Measurements from ENCODE around the gene SLCO2B1.

The SLCO2B1 gene

DNA sequence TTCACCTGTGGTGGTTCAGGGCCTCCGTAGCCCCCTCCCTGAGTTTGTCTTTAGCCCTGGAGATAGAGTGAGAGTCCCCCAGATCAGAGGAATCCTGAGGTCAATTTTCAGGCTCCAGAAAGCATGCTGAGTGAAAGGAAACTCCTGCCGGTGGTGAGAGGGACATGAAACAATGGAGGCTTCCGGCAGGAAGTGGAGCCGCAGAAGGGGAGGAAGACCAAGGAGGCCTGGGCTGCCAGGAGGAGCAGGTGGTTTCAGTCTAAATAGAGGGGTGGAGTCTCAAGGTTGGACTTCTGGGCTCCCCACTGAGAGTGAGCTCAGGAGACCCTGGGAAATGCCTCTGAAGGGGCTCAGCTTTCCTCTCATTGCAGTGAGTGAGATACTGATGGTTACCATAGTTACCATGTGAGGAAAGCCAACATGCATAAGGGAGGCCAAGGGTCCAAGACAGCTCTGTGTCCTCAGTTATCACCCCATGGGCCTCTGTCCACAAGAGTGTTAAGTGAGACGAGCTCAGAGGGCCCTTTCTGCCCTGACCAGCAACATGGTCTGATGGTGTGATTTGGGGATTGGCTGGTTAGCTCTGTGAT, 10.7 kb downstream of the SLCO2B1 start:
- no peak for DNase-seq (ENCODE audit: insufficient read length, low spot score)
- FAIRE-seq = no peak

DNA sequence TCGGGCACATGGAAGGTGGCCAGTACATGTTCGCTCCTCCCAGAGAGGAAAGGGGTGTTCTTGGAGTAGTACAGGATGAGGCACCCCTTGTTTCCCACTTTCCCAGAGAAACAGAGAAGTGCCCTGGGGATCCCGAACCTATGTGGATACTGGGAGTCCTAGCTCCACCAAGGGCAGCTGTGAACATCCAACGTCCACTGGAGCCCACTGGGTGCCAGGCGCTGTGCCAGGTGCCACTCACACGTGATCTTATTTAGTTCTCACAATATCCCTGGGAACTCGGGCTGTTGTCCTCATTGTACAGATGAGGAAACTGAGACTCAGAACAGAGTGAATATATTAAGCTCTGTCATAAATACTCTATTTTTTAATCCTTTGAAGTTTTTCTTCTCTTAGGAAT, 12.0 kb downstream of the SLCO2B1 start:
- no peak for FAIRE-seq
- no peak for DNase-seq (ENCODE audit: insufficient read length, low spot score)

DNA sequence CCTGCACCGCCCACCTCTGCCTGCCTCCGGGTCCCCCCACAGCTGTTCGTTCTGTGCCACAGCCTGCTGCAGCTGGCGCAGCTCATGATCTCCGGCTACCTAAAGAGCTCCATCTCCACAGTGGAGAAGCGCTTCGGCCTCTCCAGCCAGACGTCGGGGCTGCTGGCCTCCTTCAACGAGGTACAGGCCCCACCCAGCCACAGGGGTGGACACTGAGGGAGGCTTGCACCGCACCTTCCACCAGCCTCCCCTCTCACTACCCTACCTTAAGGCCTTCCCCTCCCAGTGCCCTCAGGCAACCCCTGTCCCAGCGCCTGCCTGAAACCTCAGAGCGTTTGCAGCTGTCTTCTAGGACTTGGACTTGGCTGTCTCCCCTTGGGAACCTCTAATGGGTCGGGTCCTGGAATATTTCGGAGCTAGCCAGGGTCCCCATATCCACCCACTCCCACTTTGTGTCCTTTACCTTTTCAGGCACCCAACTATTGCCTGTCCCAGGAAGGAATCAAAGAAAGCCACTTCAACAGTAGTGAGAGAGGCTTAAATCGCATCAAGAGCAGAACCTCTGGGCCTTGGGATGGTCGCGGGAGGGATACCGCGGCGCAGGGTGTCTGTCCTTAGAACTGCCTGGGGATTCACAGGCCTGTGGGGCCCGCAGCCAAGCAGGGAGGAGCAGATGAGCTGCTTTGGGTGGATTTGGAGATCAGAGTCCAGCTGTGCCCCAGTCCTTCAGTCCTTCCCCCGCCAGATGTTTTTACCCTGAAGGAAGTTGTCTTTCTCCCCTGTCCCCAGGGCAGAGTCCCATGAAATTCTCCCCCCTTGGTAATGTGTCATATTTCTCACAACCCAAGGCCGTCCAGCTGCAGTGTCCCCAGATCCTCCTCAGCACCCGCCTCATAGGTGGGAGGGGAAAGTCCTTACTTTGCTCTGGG, 13.3 kb downstream of the SLCO2B1 start:
- FAIRE-seq = no peak
- DNase-seq (ENCODE audit: insufficient read length, low spot score) = no peak

DNA sequence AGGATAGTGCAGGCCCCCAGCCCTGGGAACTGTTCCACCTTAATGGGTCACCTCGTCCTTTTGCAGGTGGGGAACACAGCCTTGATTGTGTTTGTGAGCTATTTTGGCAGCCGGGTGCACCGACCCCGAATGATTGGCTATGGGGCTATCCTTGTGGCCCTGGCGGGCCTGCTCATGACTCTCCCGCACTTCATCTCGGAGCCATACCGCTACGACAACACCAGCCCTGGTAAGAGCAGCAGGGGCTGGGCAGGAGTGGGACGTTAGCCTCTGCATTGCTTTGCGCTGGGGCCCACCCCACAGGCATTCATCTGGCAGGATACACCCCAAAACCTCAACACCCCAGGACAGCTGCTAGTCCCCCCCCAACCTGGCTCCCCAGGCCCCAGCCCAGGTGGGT, 14.8 kb downstream of the SLCO2B1 start:
- DNase-seq (ENCODE audit: insufficient read length, low spot score) (no peak), FAIRE-seq (no peak)

DNA sequence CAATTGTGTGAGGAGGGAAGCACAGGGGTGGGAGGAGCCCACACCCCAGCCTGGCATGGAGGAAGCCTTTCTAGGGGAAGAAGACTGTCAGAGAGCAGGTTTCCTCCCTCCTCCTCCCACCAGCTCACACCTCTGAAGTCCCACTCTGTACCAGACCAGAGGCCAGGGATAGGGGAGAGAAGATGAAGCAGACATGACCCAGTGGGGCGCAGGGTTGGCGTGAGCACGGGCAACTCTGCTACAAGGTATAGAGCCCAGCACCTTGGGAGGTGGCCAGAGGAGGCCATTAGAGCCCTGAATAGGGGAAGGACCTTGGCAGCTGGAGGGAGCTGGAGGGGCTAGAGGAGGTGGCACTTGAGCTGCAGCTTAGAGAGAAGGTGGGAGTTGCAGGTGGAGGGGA, 15.9 kb downstream of the SLCO2B1 start:
- FAIRE-seq = no peak
- DNase-seq (ENCODE audit: insufficient read length, low spot score) = no peak

DNA sequence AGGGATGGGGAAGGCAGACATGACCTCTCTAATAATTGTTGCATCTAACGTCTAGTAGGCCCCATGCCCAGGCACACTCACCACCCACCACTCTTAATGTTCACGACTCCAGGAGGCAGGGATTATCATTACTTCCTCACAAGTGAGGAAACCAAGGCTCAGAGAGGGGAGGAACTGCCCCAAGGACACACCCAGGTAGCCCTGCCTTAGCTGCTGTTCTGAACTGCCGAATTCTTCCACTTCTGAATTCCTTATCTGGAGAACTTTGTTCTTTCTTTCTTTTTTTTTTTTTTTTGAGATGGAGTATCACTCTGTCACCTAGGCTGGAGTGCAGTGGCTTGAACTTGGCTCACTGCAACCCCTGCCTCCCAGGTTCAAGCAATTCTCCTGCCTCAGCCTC, 16.7 kb downstream of the SLCO2B1 start:
- FAIRE-seq = no peak

DNA sequence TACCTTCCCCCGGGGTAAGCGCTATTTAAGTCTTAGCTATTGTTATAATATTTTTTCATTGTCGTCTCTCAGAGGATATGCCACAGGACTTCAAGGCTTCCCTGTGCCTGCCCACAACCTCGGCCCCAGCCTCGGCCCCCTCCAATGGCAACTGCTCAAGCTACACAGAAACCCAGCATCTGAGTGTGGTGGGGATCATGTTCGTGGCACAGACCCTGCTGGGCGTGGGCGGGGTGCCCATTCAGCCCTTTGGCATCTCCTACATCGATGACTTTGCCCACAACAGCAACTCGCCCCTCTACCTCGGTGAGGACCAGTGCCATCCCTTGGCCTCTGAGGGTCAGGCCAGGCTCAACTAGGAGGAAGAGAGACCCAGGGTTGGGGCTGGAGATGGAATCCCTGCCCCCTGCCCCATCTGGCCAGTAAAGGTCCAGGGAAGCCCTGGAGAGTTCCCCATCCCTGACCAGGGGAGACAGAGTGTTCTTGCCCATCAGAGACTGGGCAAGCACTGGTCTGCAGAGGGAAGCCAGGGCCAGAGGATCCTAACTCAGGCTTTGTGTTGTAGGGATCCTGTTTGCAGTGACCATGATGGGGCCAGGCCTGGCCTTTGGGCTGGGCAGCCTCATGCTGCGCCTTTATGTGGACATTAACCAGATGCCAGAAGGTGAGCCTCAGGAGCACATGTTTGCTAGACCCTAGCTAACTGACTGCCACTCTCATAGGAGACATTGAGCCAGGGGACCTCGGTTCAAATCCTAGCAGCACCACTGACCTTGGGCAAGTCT, 18.4 kb downstream of the SLCO2B1 start:
- FAIRE-seq = peak; percentile 49
- DNase-seq (ENCODE audit: insufficient read length, low spot score) = no peak

More for the DNA sequence above, 16.7 kb downstream of the SLCO2B1 start:
- no peak for DNase-seq (ENCODE audit: insufficient read length, low spot score)

DNA sequence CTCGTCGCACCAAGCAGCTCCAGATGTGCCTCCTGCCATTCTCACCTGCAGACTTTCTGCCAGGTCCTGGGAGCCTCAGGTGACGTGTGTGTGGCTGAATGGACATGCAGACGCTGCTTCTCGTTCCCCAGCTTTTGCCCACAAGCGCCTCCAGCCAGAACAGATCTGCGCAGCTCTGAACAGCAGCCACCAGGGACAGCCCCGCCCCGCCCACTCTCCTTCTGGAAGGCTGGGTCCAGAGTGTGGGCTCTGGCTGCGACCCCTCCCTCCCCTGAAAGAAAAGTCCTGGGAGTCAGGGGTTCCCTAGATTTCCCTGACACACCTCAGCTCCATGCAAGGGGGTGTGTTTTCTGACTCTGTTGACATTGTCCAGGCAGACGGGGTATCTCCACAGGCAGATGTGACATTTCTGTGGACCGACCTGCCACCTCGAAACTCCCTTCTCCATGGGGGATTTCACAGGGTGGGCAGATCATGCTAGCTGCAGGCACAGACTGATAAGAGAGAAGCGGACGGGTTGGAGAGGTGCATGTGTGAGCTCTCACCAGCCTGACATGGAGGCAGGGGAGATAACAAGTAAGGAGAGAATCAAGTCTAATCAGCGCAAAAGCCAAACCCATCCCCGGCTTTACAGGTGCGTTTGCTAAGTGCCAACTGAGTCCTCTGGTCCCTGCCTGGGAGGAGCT, 19.8 kb downstream of the SLCO2B1 start:
- no peak for FAIRE-seq
- no peak for DNase-seq (ENCODE audit: insufficient read length, low spot score)

DNA sequence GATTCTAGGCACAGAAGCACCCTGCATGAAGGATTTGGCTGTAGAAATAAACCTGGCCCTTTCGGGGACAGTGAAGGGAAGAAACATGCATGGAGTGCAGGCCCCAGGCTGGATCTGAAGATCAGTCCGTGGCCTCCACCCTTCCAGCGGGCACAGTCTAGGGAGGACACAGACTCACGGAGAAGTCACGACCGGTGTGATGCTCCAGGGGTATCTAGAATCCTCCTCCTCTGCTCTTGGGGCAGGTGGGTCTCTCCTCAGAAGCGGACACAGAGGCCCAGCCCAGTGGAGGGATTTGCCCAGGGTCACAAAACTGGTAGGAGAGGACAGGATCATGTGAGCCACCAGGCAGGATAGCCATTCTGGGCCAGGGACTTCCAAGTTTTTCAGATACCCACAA, 22.4 kb downstream of the SLCO2B1 start:
- no peak for FAIRE-seq
- DNase-seq (ENCODE audit: insufficient read length, low spot score) = no peak

DNA sequence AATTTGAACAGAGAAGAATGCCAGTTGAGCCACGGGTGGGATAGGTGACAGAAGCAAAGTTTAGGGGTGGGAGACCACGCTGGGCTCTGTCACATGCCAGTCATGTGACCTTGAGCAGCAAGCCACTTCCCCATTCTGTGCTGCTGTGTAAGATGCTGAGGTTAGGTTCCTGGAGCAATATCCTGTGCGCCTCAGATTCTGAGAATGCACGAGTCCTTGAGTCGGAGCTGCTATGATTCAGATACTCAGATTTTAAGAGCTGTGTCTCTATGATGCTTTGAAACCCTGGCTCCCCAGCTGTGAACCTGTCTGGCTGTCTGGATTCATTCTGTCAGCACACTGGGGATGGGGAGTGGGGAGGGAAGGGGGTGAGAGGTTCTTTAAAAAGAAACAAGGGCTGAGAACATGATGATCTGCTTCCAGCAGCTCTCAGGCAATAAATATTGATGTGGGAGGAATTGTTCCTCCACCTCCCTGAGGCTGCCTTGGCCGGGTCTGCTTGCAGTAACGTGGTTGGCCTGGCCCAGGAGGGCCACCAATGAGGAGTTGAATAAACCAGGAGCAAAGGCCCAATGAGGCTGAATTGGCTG, 24.0 kb downstream of the SLCO2B1 start:
- FAIRE-seq = peak; percentile 28
- DNase-seq (ENCODE audit: insufficient read length, low spot score) = no peak

DNA sequence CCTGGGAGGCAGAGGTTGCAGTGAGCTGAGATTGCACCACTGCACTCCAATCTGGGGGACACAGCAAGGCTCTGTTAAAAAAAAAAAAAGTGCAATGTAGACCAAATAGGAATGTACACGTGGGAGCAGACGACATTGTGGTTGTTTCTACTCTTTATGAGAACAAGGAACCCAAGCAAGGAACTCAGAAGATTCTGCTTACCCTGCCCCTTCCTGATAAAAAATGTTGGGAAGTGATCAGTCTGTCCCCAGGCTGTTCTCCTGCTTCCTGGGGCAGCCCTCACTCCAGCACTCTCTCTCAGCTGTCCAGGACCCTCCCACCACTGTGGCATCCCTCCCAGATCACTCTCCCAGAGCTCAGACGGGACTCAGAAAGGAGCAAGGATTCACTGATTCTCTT, 31.8 kb downstream of the SLCO2B1 start:
- DNase-seq (ENCODE audit: insufficient read length, low spot score) = no peak
- FAIRE-seq = no peak

DNA sequence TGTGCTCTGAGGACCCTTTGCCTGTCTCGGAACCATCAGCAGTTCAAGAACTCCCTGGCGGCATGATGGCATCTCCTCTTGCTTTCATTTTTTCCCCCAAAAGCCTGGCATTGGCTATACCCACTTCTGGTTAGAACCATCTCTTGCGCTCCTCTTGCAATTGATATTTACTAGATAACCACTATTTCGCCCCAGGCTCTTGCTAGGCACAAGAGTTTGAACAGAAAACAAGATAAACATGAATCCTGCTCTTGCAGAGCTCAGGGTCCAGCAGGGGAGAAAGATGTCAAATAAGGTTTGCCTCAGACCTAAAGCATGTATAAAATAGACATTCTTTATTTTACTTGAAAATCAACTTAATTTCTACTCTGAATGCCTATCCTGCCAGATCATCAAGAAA, 33.1 kb downstream of the SLCO2B1 start:
- no peak for FAIRE-seq
- DNase-seq (ENCODE audit: insufficient read length, low spot score) = no peak

DNA sequence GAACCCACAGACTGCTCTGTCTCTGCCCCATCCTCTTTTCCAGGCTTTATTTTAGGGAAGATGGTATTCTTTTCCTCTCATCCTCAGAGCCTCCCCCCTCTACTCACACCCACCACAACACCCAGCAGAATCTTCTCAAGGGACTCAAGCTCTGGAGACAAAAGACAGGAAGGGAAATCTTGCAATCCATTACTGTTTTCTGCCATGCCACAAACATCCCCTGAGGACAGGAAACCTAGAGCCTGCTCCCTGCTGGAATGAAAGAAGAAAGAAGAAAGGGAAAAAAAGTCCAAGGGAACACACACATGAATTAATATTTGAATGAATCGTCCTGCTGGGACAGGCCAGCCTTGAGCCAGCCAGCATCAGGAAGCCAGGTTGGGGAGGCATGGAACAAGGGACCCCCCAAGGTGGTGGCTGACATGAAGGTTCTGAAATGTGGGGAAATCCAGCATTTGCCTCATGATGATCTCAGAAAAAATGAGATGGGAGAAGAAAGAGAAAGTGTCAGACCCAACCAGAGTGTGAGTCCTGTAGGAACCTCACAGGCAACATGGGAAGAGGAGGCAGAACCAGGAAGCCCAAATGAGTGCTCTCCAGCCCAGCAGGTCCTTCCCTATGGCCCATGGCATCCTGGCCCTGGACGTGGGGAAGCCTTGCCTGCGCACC, 34.0 kb downstream of the SLCO2B1 start:
- DNase-seq (ENCODE audit: insufficient read length, low spot score) (no peak), FAIRE-seq (no peak)

DNA sequence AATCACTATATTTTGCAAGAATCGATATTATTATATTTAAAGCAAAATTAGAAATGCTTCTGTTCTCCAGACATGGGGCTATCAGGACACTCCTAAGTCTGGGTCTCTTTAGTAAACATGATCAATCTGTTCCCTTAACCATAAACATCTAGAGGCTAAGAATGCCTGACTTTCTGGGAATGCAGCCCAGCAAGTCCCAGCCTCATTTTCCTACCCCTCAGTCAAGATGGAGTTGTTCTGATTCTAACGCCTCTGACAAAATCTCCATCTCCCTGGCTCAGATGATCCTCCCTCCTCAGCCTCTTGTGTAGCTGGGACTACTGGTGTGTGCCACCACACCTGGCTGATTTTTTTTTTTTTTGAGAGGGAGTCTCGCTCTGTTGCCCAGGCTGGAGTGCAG, 35.0 kb downstream of the SLCO2B1 start:
- no peak for FAIRE-seq
- DNase-seq (ENCODE audit: insufficient read length, low spot score) = no peak

DNA sequence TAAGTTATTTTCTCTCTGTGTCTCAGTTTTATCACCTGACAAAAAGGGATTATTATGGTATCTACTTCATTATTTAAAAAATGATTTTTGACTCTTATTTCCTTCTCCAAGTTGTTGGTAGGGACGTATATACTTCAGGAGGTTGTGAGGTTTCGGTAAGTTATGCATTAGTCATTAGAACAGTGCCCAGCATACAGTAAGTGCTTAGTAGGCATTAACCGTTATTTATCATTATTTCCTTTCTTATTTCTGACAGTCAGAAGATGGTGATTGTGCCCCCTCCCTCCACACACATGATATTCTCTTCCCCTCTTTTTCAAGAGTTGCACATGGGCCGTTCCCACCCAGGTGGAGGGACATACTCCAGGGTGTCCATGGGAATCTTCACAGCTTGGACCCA, 36.1 kb downstream of the SLCO2B1 start:
- DNase-seq (ENCODE audit: insufficient read length, low spot score) (no peak), FAIRE-seq (no peak)

DNA sequence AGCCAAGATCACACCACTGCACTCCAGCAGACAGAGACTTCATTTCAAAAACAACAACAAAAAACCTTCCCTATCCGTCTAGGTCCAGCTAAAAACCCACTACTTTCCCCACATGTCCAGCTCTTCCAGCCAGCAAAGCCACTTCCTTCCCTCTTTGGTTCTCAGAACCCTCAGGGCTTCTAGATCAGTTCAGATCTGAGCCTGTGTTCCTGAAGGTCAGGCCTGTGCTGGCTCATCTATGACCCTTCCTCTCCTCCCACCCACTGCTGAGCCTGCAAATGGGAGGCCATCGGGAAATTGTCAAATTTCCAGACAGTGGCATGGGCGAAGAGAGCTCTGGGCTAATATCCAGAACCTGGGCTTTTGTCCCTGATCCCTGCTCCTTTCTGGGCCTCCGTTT, 37.8 kb downstream of the SLCO2B1 start:
- DNase-seq (ENCODE audit: insufficient read length, low spot score) (no peak), FAIRE-seq (no peak)

DNA sequence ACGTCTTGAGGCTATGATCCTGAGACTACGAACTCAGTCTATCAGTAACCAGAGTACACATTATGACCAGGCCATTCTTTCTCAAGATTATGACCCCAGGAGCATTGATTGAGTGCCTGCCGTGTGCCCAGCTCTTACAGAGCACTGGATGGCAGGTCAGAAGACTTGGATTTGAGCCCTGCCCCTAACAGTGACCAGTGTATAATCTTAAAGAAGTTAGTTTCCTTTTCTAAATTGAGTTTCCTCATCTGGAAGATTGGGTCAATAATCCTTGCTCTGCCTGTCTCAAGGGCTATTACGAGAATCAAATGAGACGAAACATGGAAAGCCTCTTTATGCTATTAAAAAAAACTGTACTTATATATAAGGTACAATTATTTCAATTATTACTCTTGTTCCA, 38.2 kb downstream of the SLCO2B1 start:
- FAIRE-seq (no peak), DNase-seq (ENCODE audit: insufficient read length, low spot score) (no peak)

DNA sequence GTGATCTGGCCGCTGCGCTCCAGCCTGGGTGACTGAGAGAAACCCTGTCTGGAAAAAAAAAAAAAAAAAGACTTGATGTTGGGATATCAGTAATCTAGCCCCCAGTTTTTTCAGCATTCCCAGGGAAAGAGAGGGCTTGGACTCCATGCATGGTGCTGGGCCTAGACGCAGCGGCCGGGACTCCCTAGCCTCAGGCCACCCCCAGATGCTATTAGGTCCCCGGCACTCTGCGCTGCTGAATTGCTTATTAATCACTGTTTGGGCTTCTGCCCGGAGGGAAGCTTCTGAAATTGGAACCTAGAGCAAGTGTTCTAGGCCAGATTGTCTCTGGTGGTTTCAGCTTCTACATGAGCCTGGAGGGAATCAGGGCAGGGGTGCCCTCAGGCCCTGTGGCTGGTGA, 39.0 kb downstream of the SLCO2B1 start:
- DNase-seq (ENCODE audit: insufficient read length, low spot score) (no peak), FAIRE-seq (no peak)

DNA sequence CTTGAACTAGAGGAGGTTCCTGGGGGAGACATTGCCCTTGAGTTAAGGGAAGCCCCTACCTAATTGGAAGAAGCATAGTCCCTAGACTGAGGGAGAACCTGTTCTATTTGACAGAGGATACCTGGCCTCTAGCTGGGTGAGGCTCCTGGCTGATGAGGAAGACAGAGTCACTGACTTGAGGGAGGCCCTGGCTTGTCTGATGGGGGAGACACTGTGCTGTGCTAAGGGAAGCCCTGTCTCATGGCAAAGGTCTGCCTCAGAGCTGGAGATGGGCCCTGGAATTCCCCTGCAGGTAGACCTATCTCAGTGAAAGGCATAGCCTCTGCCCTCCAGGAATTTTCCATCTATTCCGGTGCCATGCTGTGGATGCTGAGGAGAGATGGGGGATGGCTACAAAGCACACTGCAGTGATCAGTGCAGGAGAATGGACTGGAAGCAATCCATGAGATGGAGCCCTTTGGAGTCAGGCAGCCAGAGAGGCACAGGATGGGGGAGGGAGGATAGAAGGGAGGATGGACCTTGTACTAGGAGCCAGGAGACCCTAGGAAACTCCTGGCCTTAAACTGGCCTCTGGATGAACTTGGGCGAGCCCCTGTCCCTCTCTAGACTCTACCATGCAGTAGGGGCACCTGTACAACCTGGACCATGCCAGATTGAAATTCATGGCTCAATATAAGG, 39.9 kb downstream of the SLCO2B1 start:
- FAIRE-seq (no peak), DNase-seq (ENCODE audit: insufficient read length, low spot score) (no peak)

DNA sequence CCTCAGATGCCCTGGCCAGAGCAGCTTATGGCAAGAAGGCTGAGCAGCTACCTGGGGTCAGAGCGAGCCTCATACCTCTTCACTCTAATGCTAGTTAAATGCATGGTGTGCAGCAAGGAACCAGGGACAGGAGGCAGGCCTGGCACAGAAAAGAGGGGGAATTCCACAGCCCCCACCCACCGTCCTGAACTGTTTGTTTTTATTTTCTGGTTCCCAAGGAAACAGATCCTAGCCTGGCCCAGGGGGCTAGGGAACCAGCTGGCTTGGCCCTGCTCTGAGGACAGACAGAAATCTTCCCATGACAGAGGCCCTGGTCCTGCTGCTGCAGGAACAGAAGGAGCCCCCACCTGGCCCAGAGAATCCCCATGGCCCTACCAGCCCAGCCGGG, 40.4 kb downstream of the SLCO2B1 start:
- DNase-seq (ENCODE audit: insufficient read length, low spot score) = no peak
- no peak for FAIRE-seq
